Activated T-helper 1 cell treated with anti-CD3 and anti-CD28 coated beads, Interleukin-12 subunit alpha, Interleukin-12 subunit beta, Interleukin-2, Interleukin-4 antibody, amounts not matched to agents 30 ng/mL and 10 ng/mL and 1 ng/mL, durations not matched to agents 14 hours and 24 hours and 36 hours (primary cell): ENCODE results near the gene DGKA. TPM values are rescaled to one million over a fixed set of nuclear protein-coding genes. Genes with fewer than 3 reads are reported as not detected.
"Not testable (repeated sequence)": the region's sequence is repeated elsewhere in the genome, so short reads cannot be mapped to it uniquely, and the experiment has no call there.

ENCODE experiments used
- DNase-seq: peaks from one replicate; pipeline ENCODE4 v3.0.0; 2021; ENCODE audit warnings: low spot score
- H3K27ac Mint-ChIP-seq: one replicate; pipeline ENCODE4 v1.8.0; 2021; ENCODE audit warnings: mild to moderate bottlenecking, mixed read lengths
- H3K27me3 Mint-ChIP-seq: one replicate; pipeline ENCODE4 v1.8.0; 2022; ENCODE audit warnings: mild to moderate bottlenecking, moderate library complexity, mixed read lengths; ENCODE audit not compliant: insufficient read depth
- H3K36me3 Mint-ChIP-seq: one replicate; pipeline ENCODE4 v1.8.0; 2021; ENCODE audit warnings: low read depth, mixed read lengths
- H3K4me1 Mint-ChIP-seq: one replicate; pipeline ENCODE4 v1.8.0; 2021; ENCODE audit warnings: low read depth, mixed read lengths
- H3K4me3 Mint-ChIP-seq: one replicate; pipeline ENCODE4 v1.8.0; 2021; ENCODE audit warnings: mild to moderate bottlenecking, moderate library complexity, mixed read lengths
- H3K9me3 Mint-ChIP-seq: one replicate; pipeline ENCODE4 v1.8.0; 2021; ENCODE audit warnings: mixed read lengths
- intact Hi-C: fragments of 100-400 bp; cut with micrococcal nuclease; formaldehyde crosslinking; loops from one replicate; pipeline ENCODE4 v1.15.1; 2024
- total RNA-seq: library from RNA; stranded (reverse); gene quantifications from 2 replicates; pipeline ENCODE4 v1.2.3, GENCODE V29; 2022

DGKA gene
- 352 and 379 TPM in 2 replicates for total RNA-seq

- peak within 1 kb of the TSS; percentile 99 for H3K4me3 Mint-ChIP-seq
- peaks cover 59% of the 10 kb centered on the region for H3K4me1 Mint-ChIP-seq
- no peaks in the 10 kb centered on the region for H3K27me3 Mint-ChIP-seq
- peak within 1 kb of the TSS; percentile 98 for H3K27ac Mint-ChIP-seq
- no peaks in the 10 kb centered on the region for H3K9me3 Mint-ChIP-seq
- DNase-seq: peak; percentile 72
- intact Hi-C loops: loop anchor here (1.0 to 10.0 kb wide), 10 partner anchors 9 to 1646 kb away; partner anchors contain the start of genes CBX5, CDK2, DNAJC14 and HNRNPA1
- H3K36me3 Mint-ChIP-seq: peaks cover 36% of the 10 kb centered on the region
Measured at GRCh38 chr12:55930771-55931316, at the start of gene DGKA. Gene DGKA, plus strand, starts transcription at chr12:55931162. Its CDS starts 5,342 bp downstream, at chr12:55936504.

GRCh38 chr12:55885113-55885512, 45.8 kb upstream of the DGKA start:
- Mint-ChIP-seq H3K27ac (no peak overlapping the region), H3K27me3 (peaks cover 3% of the 10 kb centered on the region), H3K4me3 (no peak overlapping the region), H3K36me3 (no peaks in the 10 kb centered on the region), H3K4me1 (peaks cover 16% of the 10 kb centered on the region), H3K9me3 (no peaks in the 10 kb centered on the region)
- intact Hi-C loops: no loop called here
- no peak for DNase-seq

GRCh38 chr12:55891310-55891709, 39.7 kb upstream of the DGKA start:
- intact Hi-C loops: no loop called here

GRCh38 chr12:55893723-55894122, 37.2 kb upstream of the DGKA start:
- intact Hi-C loops: no loop called here
- peaks cover 6% of the 10 kb centered on the region for H3K27me3 Mint-ChIP-seq
- DNase-seq: no peak
- H3K36me3 Mint-ChIP-seq: no peaks in the 10 kb centered on the region
- peaks cover 2% of the 10 kb centered on the region for H3K4me1 Mint-ChIP-seq
- no peak overlapping the region for H3K4me3 Mint-ChIP-seq
- no peaks in the 10 kb centered on the region for H3K9me3 Mint-ChIP-seq
- H3K27ac Mint-ChIP-seq: no peak overlapping the region

More at GRCh38 chr12:55891310-55891709, 39.7 kb upstream of the DGKA start:
- DNase-seq: no peak
- peaks cover 6% of the 10 kb centered on the region for H3K27me3 Mint-ChIP-seq
- H3K27ac Mint-ChIP-seq: no peak overlapping the region
- H3K4me3 Mint-ChIP-seq: no peak overlapping the region
- H3K4me1 Mint-ChIP-seq: no peaks in the 10 kb centered on the region
- H3K36me3 Mint-ChIP-seq: no peaks in the 10 kb centered on the region
- H3K9me3 Mint-ChIP-seq: no peaks in the 10 kb centered on the region

- no peak for DNase-seq
- Mint-ChIP-seq H3K4me1 (peaks cover 8% of the 10 kb centered on the region), H3K27ac (peak overlapping the region; percentile 65), H3K36me3 (peaks cover 15% of the 10 kb centered on the region), H3K9me3 (no peaks in the 10 kb centered on the region), H3K27me3 (no peaks in the 10 kb centered on the region), H3K4me3 (no peak overlapping the region)
- intact Hi-C loops: loop anchor here (1.0 to 2.0 kb wide), 4 partner anchors 28 to 156 kb away; partner anchors contain the start of genes DNAJC14, GDF11 and PYM1
Measured at GRCh38 chr12:55899082-55899481, 31.9 kb upstream of the DGKA start.

- Mint-ChIP-seq H3K27me3 (no peaks in the 10 kb centered on the region), H3K27ac (no peak overlapping the region), H3K4me1 (peaks cover 8% of the 10 kb centered on the region), H3K36me3 (peaks cover 15% of the 10 kb centered on the region), H3K9me3 (no peaks in the 10 kb centered on the region), H3K4me3 (no peak overlapping the region)
- DNase-seq: no peak
- intact Hi-C loops: no loop called here
Measured at GRCh38 chr12:55901881-55902490, 29.0 kb upstream of the DGKA start.

GRCh38 chr12:55906056-55906455, 24.9 kb upstream of the DGKA start:
- Mint-ChIP-seq H3K9me3 (no peaks in the 10 kb centered on the region), H3K36me3 (peaks cover 13% of the 10 kb centered on the region), H3K4me3 (no peak overlapping the region), H3K4me1 (no peaks in the 10 kb centered on the region), H3K27me3 (no peaks in the 10 kb centered on the region), H3K27ac (no peak overlapping the region)
- no peak for DNase-seq
- intact Hi-C loops: no loop called here

GRCh38 chr12:55908726-55909512, 22.0 kb upstream of the DGKA start:
- intact Hi-C loops: no loop called here
- no peak overlapping the region for H3K4me3 Mint-ChIP-seq
- no peaks in the 10 kb centered on the region for H3K9me3 Mint-ChIP-seq
- H3K4me1 Mint-ChIP-seq: peaks cover 11% of the 10 kb centered on the region
- peaks cover 12% of the 10 kb centered on the region for H3K36me3 Mint-ChIP-seq
- H3K27ac Mint-ChIP-seq: no peak overlapping the region
- H3K27me3 Mint-ChIP-seq: no peaks in the 10 kb centered on the region
- DNase-seq: no peak

GRCh38 chr12:55909513-55909884, 21.5 kb upstream of the DGKA start:
- no peak overlapping the region for H3K27ac Mint-ChIP-seq
- peaks cover 17% of the 10 kb centered on the region for H3K36me3 Mint-ChIP-seq
- intact Hi-C loops: no loop called here

GRCh38 chr12:55912908-55913307, 18.1 kb upstream of the DGKA start:
- no peak for DNase-seq
- H3K4me1 Mint-ChIP-seq: peaks cover 30% of the 10 kb centered on the region
- H3K27ac Mint-ChIP-seq: peak overlapping the region; percentile 4
- H3K27me3 Mint-ChIP-seq: no peaks in the 10 kb centered on the region
- intact Hi-C loops: no loop called here
- no peaks in the 10 kb centered on the region for H3K9me3 Mint-ChIP-seq
- H3K4me3 Mint-ChIP-seq: no peak overlapping the region
- peaks cover 23% of the 10 kb centered on the region for H3K36me3 Mint-ChIP-seq

More at GRCh38 chr12:55909513-55909884, 21.5 kb upstream of the DGKA start:
- Mint-ChIP-seq H3K4me1 (peaks cover 16% of the 10 kb centered on the region), H3K9me3 (no peaks in the 10 kb centered on the region), H3K4me3 (no peak overlapping the region), H3K27me3 (no peaks in the 10 kb centered on the region)
- no peak for DNase-seq

- no peak for DNase-seq
- H3K27ac Mint-ChIP-seq: no peak overlapping the region
- intact Hi-C loops: no loop called here
- H3K9me3 Mint-ChIP-seq: no peaks in the 10 kb centered on the region
- peaks cover 24% of the 10 kb centered on the region for H3K36me3 Mint-ChIP-seq
- H3K4me1 Mint-ChIP-seq: peaks cover 30% of the 10 kb centered on the region
- no peaks in the 10 kb centered on the region for H3K27me3 Mint-ChIP-seq
- H3K4me3 Mint-ChIP-seq: no peak overlapping the region
Measured at GRCh38 chr12:55915482-55915859, 15.5 kb upstream of the DGKA start.

GRCh38 chr12:55919032-55919431, 11.9 kb upstream of the DGKA start:
- H3K27me3 Mint-ChIP-seq, intact Hi-C loops, H3K9me3 Mint-ChIP-seq, DNase-seq, H3K4me3 Mint-ChIP-seq, H3K27ac Mint-ChIP-seq: not testable (repeated sequence)
- Mint-ChIP-seq H3K36me3 (peaks cover 21% of the 10 kb centered on the region), H3K4me1 (peaks cover 42% of the 10 kb centered on the region)

- intact Hi-C loops: no loop called here
- H3K4me1 Mint-ChIP-seq: peaks cover 46% of the 10 kb centered on the region
- DNase-seq: no peak
- H3K36me3 Mint-ChIP-seq: peaks cover 25% of the 10 kb centered on the region
- no peaks in the 10 kb centered on the region for H3K9me3 Mint-ChIP-seq
- H3K27ac Mint-ChIP-seq: no peak overlapping the region
- no peak overlapping the region for H3K4me3 Mint-ChIP-seq
- H3K27me3 Mint-ChIP-seq: no peaks in the 10 kb centered on the region
Measured at GRCh38 chr12:55922126-55922525, 8.8 kb upstream of the DGKA start.
